Amygdala (tissue), 56 donors: ENCODE results near the gene RAB3IL1.
"Not testable (repeated sequence)": the region's sequence is repeated elsewhere in the genome, so short reads cannot be mapped to it uniquely, and the experiment has no call there.

Experiments
- DNase-seq, 56 donors: peaks; one replicate each; lab custom pipeline; 2025; lab: John Stamatoyannopoulos, UW

Gene RAB3IL1, protein sequence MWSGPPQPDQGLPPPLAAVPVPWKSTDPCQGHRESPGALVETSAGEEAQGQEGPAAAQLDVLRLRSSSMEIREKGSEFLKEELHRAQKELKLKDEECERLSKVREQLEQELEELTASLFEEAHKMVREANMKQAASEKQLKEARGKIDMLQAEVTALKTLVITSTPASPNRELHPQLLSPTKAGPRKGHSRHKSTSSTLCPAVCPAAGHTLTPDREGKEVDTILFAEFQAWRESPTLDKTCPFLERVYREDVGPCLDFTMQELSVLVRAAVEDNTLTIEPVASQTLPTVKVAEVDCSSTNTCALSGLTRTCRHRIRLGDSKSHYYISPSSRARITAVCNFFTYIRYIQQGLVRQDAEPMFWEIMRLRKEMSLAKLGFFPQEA

GRCh38 chr11:61917334-61918109 is at the start of gene RAB3IL1:
RAB3IL1 (minus strand) TSS chr11:61917566; CDS start chr11:61917367, 199 bp downstream.
- DNase-seq, result peak in 27 of 56 donors; percentile 20 to 78 (median 41)

DNA sequence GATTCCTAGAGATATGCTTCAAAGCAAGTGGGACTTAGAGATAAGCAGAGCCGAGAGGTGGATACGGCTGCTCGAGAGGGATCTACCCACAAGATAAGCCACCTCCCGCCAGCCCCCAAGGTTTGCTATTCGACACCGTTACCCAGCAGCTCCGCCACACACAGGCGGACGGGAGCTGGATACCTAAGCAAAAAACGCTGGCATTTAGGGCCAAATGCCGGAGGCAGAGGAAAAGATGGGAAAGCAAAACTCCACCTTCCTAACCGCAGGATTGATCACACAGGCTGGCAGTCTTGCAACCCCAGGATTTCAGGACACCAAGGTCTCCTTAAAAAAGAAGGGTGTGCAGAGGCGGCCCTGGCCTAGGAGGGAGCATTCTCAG is 49.4 kb upstream of the RAB3IL1 start:
- DNase-seq, result peak in 1 of 56 donors; percentile 72

GRCh38 chr11:61964666-61965271 is 47.4 kb upstream of the RAB3IL1 start:
- DNase-seq, result not testable (repeated sequence)

DNA sequence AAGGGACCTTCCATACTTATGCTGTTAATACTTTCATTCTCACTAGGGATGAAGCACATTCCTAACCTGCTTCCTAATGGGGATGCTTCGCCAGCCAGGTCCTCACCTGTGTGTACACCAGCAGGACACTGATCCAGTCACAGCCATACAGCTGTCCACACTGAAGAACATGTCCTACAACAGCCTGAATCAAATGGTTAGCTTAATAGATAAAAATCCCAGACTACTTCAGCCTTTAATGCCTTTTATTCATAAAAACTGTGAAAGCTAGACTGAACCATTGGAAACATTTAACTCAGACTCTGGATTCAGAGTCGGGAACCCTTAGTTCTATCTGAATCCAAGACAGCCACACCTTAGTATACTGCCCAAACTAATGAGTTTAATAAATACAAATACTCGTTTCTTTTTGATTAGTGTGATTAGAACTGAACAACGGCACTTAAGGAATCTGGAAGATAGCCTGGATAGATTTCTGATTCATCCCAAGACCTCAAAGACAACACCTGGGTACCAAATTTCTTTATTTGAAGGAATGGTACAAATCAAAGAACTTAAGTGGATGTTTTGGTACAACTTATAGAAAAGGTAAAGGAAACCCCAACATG is 46.8 kb upstream of the RAB3IL1 start:
- no peak for DNase-seq

- DNase-seq, result peak in 4 of 56 donors; percentile 21 to 49 (median 38)
Measured at GRCh38 chr11:61963282-61964057, 46.1 kb upstream of the RAB3IL1 start.

DNA sequence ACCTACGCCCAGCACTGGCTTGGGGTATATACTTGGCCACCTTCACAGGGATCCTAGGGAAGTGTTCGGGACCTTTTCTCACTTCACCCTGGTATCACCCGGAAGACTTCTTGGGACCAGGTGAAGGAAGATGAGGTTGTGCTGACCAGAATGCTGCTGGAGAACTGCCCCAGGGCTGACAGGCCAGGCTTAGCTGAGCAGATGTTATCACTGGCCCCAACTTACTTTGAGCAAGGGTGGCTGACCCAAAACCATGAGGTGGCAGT is 45.6 kb upstream of the RAB3IL1 start:
- peak in 1 of 56 donors; percentile 29 for DNase-seq

GRCh38 chr11:61962213-61963015 is 45.0 kb upstream of the RAB3IL1 start:
- DNase-seq, result no peak

DNA sequence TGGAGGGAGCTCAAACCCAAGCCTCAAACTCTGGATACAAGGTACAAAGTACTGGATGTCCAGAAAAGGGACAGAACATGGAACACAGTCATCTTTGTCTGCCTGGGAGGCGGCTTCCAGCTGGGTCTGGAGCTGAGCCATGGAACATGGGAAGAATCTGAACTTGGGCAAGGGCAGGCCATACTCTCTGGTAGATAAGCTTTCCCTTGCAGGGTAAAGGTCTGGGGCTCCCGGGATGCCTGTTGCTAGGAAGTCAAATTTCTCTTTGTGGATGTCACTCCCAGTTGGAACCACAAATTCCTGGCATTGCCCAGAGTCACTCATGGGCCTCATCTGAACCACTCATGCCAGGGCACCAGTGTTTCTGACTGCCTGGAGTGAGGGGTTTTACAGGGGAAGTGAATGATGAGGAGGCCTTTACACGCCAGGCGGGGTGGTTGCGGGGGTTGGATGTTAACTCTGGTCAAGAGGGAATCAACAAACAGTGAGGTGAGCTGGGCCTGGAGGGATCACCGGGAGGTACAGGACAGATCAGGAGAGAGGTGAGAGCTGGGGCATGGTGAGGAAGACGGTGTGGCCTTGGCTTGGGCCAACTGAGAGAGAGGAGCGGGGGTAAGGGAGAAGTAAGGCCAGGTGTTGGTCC is 44.3 kb upstream of the RAB3IL1 start:
- DNase-seq, result peak in 43 of 56 donors; percentile 21 to 86 (median 59)

GRCh38 chr11:61960532-61960931 is 43.2 kb upstream of the RAB3IL1 start:
- DNase-seq, result no peak

GRCh38 chr11:61959678-61960077 is 42.3 kb upstream of the RAB3IL1 start:
- DNase-seq, result no peak

- no peak for DNase-seq
Measured at GRCh38 chr11:61959114-61959513, 41.7 kb upstream of the RAB3IL1 start.

DNA sequence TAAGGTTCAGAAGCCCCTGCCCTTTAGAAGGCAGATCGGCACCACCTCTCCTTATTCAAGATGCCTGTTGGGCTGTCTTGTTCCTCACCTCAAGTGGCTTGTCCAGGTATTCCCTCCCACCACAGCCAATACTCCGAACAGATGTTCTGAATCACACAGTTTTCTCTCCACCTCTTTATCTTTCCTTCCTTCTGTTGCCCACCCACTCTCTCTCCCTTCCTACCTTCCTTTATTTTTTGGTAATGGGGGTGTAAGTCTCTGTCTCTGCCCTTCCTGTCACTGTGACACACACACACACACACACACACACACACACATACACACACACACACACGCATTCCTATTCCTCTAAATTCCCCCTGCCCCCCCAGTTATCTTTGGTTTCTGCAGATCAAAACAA is 41.2 kb upstream of the RAB3IL1 start:
- DNase-seq, result no peak

GRCh38 chr11:61957021-61957770 is 39.8 kb upstream of the RAB3IL1 start:
- DNase-seq, result no peak

- DNase-seq, result no peak
Measured at GRCh38 chr11:61956191-61957020, 39.0 kb upstream of the RAB3IL1 start.

- DNase-seq, result no peak
Measured at GRCh38 chr11:61955422-61956135, 38.2 kb upstream of the RAB3IL1 start.

- peak in 26 of 56 donors; percentile 26 to 69 (median 50) for DNase-seq
Measured at GRCh38 chr11:61954851-61955421, 37.6 kb upstream of the RAB3IL1 start.
